Neutrophil (primary cell): ENCODE measurements around the gene COL13A1.

Source experiments
- H3K27ac ChIP-seq: fragments of 200-600 bp; sonication (generic); 2 replicates; pipeline ENCODE4 v1.5.1; 2016; ENCODE audit warnings: mild to moderate bottlenecking, moderate library complexity
- H3K27me3 ChIP-seq: fragments of 200-600 bp; sonication (generic); 2 replicates; pipeline ENCODE4 v1.6.0; 2016; ENCODE audit warnings: mild to moderate bottlenecking
- H3K36me3 ChIP-seq: fragments of 200-600 bp; sonication (generic); 2 replicates; pipeline ENCODE4 v1.5.1; 2017
- H3K4me1 ChIP-seq, 2 experiments: fragments of 200-600 bp in 1 of 2; sonication (generic) in 1 of 2; 1 replicate in 1 of 2; 2 replicates in 1 of 2; pipeline versions ENCODE4 v1.5.1 to v1.6.1; 2013 to 2016; ENCODE audit warnings: low read depth in 1 of 2, low read length in 1 of 2, mild to moderate bottlenecking in 1 of 2, moderate library complexity in 1 of 2; ENCODE audit not compliant: control insufficient read depth in 1 of 2, insufficient read depth in 1 of 2
- H3K4me3 ChIP-seq, 2 experiments: fragments of 200-600 bp in 1 of 2; sonication (generic) in 1 of 2; 1 replicate in 1 of 2; 2 replicates in 1 of 2; pipeline ENCODE4 v1.5.1; 2013 to 2016; ENCODE audit warnings: low read depth in 1 of 2, low read length in 1 of 2, mild to moderate bottlenecking in 1 of 2, moderate library complexity in 1 of 2
- H3K9me3 ChIP-seq: fragments of 200-600 bp; sonication (generic); 2 replicates; pipeline ENCODE4 v1.5.1; 2016
- TF ChIP-seq, protein P1 (sequence below): fragments of 200-600 bp; sonication (generic); IDR thresholded peaks from 2 replicates; pipeline ENCODE4 v1.5.1; 2016; ENCODE audit warnings: antibody characterized with exemption

Gene COL13A1

GRCh38 chr10:69955211-69955805, 153.6 kb downstream of the COL13A1 start:
- peaks cover 13 to 18% of the 10 kb centered on the region in 2 experiments for H3K4me1 ChIP-seq
- TF ChIP-seq, protein P1, sequence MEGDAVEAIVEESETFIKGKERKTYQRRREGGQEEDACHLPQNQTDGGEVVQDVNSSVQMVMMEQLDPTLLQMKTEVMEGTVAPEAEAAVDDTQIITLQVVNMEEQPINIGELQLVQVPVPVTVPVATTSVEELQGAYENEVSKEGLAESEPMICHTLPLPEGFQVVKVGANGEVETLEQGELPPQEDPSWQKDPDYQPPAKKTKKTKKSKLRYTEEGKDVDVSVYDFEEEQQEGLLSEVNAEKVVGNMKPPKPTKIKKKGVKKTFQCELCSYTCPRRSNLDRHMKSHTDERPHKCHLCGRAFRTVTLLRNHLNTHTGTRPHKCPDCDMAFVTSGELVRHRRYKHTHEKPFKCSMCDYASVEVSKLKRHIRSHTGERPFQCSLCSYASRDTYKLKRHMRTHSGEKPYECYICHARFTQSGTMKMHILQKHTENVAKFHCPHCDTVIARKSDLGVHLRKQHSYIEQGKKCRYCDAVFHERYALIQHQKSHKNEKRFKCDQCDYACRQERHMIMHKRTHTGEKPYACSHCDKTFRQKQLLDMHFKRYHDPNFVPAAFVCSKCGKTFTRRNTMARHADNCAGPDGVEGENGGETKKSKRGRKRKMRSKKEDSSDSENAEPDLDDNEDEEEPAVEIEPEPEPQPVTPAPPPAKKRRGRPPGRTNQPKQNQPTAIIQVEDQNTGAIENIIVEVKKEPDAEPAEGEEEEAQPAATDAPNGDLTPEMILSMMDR = no peak

GRCh38 chr10:69955897-69956740, 154.4 kb downstream of the COL13A1 start:
- Histone ChIP-seq H3K4me1 (peaks cover 19 to 26% of the 10 kb centered on the region in 2 experiments), H3K9me3 (no peaks in the 10 kb centered on the region), H3K27ac (no peak overlapping the region), H3K4me3 (no peak overlapping the region), H3K36me3 (no peaks in the 10 kb centered on the region), H3K27me3 (peaks cover 21% of the 10 kb centered on the region)
- TF ChIP-seq, protein P1 = no peak

More at GRCh38 chr10:69955211-69955805, 153.6 kb downstream of the COL13A1 start:
- Histone ChIP-seq H3K9me3 (no peaks in the 10 kb centered on the region), H3K4me3 (no peak overlapping the region), H3K27me3 (peaks cover 27% of the 10 kb centered on the region), H3K36me3 (no peaks in the 10 kb centered on the region), H3K27ac (no peak overlapping the region)

- Histone ChIP-seq H3K27me3 (peaks cover 21% of the 10 kb centered on the region), H3K27ac (no peak overlapping the region), H3K4me3 (no peak overlapping the region), H3K9me3 (no peaks in the 10 kb centered on the region), H3K36me3 (no peaks in the 10 kb centered on the region), H3K4me1 (peaks cover 19 to 33% of the 10 kb centered on the region in 2 experiments)
- TF ChIP-seq, protein P1 = no peak
These were observed 155.1 kb downstream of the COL13A1 start for GRCh38 chr10:69956741-69957230.

DNA sequence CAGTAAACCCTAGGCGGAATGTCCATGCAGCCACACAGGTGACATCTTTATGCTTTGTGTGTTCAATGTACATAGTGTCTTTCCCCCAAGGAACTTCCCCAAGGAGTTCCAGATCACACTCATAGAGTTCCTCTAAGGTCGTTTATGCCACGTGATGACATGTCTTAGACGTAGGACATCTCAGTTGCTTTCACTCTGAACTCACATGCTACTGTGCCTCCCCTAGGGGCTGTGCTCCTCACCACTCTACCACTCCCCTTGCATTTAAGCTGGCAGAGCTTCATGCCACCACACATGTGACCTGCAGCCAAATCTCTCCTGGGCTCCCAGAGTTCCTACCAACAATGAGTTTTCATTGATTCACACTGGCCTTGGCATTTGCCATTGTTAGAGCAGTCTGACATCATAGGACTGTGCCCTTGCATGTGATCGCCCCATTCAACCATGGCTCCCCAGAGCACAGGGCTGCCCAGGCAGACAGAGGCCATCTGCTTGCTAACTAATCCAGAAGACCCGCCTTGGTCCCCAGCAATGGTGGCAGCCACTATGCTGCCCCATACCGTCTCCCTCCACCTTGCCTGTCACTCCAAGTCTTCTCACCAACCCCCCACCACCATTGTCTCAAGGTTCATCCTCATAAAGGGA, 155.7 kb downstream of the COL13A1 start:
- no peaks in the 10 kb centered on the region for H3K9me3 ChIP-seq
- peaks cover 19 to 37% of the 10 kb centered on the region in 2 experiments for H3K4me1 ChIP-seq
- H3K36me3 ChIP-seq = no peaks in the 10 kb centered on the region
- peaks cover 21% of the 10 kb centered on the region for H3K27me3 ChIP-seq
- H3K4me3 ChIP-seq = no peak overlapping the region
- no peak overlapping the region for H3K27ac ChIP-seq
- TF ChIP-seq, protein P1 = no peak

- Histone ChIP-seq H3K36me3 (no peaks in the 10 kb centered on the region), H3K4me1 (peaks cover 19 to 37% of the 10 kb centered on the region in 2 experiments), H3K4me3 (no peak overlapping the region), H3K27ac (no peak overlapping the region), H3K27me3 (peaks cover 21% of the 10 kb centered on the region), H3K9me3 (no peaks in the 10 kb centered on the region)
- TF ChIP-seq, protein P1 = peak; percentile 70
These were observed 156.3 kb downstream of the COL13A1 start for GRCh38 chr10:69957886-69958555.
